Activated CD4-positive, alpha-beta T cell treated with anti-CD3 and anti-CD28 coated beads for 48 hours (primary cell): ENCODE data around the gene IFNAR1.
"Not testable (repeated sequence)": the region's sequence is repeated elsewhere in the genome, so short reads cannot be mapped to it uniquely, and the experiment has no call there.

Experiments used
- DNase-seq: peaks from one replicate; pipeline ENCODE4 v3.0.0-alpha.2; 2020

The IFNAR1 gene

GRCh38 chr21:33308586-33309490 lies 15.9 kb upstream of the IFNAR1 start:
- peak; percentile 17 for DNase-seq

DNA sequence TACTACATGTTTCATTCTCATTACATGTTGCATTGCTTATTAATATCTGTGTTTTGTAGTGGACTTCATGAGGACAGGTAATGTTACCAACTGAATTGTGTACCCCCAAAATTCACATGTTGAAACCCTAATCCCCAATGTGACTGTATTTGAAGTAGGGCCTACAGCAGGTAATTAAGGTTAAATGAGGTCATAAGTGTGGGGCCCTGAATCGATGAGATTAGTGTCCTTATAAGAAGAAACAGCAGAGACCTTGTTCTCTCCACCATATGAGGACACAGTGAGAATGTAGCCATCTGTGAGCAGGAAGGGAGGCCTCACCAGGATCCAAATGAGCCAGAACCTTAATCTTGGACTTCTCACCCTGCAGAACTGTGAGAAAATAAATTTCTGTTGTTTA lies 15.0 kb upstream of the IFNAR1 start:
- DNase-seq, result no peak

DNA sequence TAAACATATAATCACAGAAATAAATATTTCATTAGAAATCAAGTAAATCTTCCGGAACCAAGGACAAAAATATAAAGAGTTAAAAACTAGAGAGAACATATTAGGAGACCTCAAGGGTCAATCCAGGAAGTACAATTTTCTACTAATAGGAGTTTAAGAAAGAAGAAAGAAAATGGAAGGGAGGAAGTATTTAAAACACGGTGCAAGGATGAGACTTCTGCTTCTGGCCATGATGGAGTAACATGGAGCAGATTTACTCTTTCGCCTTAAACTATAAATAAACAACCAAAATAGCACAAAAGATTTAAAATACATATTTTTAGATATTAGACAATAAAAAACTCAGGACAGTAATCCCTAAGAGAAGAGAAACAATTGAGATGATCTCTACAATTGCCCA lies 12.6 kb upstream of the IFNAR1 start:
- no peak for DNase-seq

DNA sequence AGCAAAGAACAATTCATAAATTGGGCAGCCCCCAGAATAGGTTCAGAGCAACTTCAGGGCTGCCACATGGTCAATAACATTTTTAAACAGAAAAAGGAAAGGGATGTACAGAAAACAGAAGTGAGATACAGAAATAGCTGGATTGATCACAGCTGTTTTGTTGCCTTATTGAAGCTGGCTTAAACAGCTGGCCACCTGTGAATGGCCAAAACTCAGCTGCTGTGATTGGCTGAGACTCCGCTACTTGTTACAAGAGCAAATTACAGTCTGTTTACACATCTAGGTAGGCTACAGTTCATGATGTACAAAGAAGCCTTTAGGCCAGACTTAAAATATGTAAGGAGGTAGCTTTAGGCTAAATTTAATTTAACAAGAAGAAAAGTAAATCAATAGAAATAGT lies 11.6 kb upstream of the IFNAR1 start:
- no peak for DNase-seq

DNA sequence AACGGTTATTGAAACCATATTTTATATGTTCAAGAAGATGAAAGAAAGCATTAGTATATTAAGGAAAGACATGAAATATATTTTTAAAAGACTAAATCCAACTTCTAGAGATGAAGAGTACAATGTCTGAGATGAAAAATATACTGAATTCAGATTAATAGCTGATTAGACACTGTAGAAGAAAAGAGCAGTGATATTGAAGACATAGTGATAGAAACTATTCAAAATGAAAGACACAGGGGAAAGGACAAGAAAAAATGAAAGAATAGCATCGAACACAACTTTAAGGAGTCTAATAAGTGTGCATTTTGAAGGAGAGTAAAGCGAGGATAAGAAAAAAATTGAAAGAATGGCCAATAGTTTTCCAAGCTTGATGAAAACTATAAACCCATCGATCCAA lies 11.2 kb upstream of the IFNAR1 start:
- no peak for DNase-seq

DNA sequence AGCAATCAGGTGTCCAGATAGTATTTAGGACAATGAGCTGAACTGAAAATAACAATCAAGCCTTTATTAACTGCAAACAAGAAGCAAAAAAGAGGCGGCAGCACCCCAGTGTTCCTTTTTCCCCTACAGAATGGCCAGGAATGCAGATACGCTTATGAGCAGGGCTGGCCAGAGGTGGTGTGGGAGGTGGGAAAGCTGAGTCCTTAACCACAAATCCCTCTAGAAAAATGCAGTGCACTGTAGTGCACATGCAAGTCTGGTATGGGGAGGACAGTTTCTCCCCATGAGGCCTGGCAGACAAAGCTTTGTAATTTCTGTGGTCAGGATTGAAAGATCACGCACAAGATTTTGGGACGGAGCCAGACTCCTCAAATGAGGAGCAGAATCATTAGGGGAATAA lies 10.7 kb upstream of the IFNAR1 start:
- DNase-seq, result no peak

DNA sequence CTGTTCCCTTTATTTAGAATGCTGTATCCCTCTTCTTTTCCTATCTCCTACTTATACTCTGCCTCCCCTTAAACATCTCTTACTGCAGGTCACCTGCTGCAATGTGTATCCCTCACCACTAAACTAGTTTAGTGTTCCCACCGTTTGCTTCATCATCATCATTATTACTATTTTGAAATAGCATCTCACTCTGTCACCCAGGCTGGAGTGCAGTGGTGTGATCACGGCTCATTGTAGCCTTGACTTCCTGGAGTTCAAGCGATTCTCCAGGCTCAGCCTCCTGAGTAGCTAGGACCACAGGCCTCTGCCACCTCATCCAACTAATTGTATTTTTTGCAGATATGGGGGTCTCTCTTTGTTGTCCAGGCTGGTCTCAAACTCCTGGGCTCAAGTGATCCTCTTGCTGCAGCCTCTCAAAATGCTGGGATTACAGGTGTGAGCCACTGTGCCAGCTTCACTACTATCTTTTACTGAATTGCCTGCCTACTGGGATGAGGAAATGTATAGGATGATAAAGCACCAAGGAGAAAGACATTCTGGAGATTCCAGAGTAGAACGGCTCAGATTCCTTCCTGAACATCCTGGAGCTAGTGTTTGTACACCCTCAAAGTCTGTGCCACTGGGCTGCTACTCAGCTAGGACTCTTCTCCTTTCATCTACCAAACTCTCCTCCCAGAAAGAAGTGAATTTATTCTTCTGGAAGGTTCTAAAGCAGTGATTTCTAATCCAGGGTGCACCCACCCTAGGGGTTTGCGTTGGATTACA lies 8.6 kb upstream of the IFNAR1 start:
- no peak for DNase-seq

DNA sequence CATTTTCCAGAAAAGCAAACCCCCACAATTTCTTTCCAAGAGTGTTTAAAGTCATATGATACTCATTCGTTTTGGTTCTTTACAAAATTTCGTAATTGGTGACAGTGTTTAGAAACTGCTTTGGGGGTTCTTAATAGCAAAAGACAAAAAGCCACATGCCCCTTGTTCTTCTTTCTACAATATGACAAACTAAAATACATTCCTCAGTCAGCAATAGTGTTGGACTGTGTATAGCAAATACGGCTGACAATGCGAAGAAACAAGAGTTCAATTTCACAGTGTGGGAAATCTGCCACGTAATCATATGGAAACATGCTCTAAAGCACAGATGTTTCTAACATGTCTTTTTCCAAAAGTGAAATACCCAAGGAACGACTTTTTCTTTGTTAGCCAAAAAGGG lies 7.6 kb upstream of the IFNAR1 start:
- no peak for DNase-seq

DNA sequence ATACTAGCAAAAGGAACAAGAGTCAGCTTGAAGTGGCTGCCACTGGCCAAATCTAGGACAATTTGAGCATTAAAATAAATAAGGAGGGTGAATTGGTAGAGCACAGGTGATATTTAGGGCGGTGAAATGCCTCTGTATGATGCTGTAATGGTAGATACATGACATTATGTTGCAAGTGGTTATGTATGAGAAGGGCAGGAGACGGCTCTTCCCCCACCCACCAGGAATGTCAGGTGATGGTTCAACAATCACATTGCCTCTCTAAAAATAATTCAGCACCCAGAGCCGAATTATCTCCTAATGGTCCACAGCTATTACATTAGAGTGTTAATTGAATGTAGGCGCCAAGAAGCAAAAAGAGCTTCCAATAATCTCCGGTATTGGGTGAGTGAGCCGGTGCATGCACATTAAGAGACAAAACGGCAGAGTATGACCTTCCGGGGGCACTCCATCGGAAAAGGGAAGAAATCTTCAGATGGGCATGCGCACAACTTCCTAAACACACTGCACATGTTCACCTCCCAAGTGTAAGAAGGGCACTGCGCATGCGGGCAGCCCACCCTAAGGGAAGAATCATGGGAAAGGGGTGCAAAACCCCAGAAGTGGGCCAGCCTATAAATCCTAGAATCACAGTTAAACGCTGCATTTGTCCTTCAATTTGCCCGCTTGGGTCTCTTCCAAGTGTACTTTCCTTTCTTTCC lies 6.8 kb upstream of the IFNAR1 start:
- DNase-seq, result no peak

GRCh38 chr21:33321005-33321404 lies 3.8 kb upstream of the IFNAR1 start:
- not testable (repeated sequence) for DNase-seq

GRCh38 chr21:33323610-33324009 lies 1.2 kb upstream of the IFNAR1 start:
- DNase-seq, result not testable (repeated sequence)

DNA sequence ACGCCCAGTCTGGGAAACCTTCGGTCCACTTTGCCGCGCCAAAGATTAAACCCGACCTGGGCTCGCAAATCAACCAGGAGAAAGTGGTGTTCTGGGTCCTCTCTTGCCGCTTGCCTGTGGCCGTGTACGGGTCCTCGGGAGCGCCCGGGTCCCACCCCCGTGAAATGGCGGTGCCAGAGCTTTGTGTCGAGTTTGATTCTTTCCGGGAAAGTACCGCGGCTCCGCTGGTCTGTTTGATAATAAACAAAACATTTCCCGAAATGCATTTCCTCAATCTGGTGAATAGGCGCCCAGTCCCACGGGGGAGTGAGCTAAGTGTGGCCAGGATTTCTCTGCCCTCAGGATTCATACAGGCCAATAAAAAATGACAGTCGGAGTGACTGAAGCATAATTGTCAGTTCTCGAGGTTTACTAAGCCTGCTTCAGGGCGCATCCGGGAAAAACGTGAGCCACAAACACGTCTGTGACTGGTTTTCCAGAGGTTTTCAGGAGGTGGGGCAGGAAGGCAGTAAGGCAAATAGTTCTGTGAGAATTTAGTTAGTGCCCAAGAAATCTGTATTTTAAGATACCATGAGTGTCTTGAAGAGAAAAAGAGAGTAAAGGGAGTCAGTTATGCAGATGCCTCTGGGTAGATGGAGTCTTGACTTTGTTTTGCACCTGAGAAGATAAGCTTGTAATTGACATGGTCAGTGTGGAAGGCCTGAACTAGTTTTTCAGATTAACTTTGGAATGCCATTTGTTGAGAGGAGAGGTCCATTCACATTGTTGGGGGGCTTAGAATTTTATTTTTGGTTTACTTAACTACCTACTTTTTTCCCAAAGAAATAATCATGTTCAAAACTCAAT lies 675 bp downstream of the IFNAR1 start:
- DNase-seq, result peak; percentile 81

- DNase-seq, result no peak
Measured at GRCh38 chr21:33327326-33327725, 2.6 kb downstream of the IFNAR1 start.

DNA sequence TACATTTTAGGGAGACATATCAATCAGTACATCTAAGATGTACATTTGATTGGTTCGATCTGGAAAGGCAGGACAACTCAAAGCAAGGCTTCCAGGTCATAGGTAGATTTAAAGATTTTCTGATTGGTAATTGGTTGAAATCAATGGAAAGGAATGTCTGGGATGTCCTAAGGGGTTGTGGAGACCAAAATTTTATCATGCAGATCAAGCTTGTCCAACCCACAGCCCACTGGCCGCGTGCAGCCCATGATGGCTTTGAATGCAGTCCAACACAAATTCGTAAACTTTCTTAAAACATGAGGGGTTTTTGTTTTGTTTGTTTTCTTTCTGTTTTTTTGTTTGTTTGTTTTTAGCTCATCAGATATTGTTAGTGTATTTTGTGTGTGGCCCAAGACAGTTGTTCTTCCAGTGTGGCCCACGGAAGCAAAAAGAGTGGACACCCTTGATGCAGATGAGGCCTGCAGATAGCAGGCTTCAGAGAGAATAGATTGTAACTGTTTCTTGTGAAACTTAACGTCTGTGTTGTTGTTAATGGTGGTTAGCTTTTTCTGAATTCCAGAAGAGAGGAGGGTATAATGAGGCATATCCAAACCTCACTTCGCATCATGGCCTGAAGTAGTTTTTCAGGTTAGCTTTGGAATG lies 3.1 kb downstream of the IFNAR1 start:
- no peak for DNase-seq

DNA sequence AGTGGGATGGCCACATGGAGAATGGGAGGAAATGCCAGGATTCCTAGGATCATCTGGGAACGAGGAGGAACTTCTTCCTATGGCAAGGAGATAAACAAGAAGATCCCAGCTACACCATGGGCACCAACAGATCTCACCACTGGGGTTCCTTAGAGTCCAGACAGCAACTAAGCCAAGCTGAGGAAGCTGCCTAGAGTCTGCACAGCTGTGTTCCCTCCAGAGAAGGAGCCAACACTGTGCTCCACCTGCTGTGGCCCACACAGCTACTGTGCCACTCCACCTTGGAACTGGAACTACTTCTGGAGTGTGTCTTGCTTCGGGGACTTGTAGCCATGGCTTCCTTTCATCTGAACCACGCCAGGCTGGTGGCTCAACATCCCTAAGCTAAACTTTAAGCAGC lies 6.0 kb downstream of the IFNAR1 start:
- DNase-seq, result no peak

DNA sequence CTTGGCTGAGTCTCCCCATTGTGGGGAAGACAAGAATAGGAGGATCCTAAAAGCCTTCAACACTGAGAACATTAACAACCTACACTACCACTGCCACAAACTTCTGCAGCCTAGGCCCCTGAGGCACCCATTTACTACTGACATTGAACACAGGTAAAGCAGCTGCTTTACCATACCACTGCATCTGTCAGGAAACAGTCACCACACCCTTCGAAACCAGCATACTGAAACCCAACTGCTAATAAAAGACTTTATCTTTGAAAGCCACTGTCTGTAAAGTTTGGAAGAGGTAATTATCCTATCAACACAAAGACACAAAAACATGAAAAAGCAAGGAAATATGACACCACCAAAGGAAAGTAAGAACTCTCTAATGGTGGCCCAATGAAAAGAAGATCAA lies 7.4 kb downstream of the IFNAR1 start:
- no peak for DNase-seq

DNA sequence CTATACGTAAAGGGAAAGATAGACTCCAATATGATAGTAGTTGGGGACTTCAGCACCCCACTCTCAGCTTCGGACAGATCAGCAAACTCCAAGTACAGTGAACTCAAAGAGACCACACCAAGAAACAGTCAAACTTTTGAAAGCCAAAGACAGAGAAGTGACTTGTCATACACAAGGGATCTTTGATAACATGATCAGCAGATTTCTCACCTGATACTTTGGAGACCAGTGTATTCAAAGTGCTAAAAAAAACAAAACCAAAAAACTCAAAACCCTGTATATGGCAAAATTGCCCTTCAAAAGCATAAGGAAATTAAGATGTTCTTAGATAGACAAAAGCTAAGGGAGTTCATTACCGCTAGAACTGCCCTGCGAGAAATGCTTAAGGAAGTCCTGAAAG lies 9.4 kb downstream of the IFNAR1 start:
- no peak for DNase-seq

GRCh38 chr21:33334824-33335223 lies 10.1 kb downstream of the IFNAR1 start:
- DNase-seq, result no peak

GRCh38 chr21:33339135-33339534 lies 14.4 kb downstream of the IFNAR1 start:
- no peak for DNase-seq

DNA sequence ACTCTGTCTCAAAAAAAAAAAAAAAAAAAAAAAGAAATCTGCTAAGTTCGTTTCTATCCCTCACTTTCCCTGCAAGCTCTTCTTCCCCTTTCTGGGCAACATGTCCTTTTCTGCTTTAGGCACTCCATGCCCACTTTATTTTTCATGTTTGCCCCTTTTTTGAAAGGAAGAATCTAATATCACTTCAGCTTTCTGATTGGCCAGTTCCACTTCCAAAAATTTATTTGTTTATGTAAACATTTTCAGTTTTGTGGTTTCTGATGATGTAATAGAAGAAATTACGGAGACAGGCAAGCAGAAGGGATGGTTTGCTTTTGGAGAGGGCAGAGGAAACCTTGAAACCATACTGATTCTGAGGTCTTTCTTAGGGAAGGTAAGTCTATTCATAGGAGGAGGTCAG lies 15.1 kb downstream of the IFNAR1 start:
- no peak for DNase-seq

DNA sequence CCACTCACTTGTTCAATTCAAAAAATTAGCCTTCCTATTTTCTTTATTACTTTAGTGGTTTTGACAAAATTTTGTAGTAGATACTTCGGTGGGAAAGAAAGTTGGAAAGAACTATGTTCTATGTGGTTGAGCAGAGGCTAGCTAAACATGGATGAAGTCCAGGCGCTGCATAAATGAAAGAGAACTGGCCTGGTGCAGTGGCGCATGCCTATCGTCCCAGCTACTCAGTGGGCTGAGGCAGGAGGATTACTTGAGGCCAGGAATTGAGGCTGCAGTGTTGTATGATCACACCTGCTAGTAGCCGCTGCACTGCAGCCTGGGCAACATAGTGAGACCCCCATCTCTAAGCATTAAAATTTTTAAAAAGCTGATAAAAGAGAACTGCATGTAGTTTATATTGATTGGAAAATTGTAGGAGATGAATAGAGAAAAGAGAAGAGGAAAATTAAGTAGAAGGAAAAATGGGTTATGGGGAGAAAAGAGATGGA lies 21.0 kb downstream of the IFNAR1 start:
- DNase-seq, result no peak

- DNase-seq, result no peak
Measured at GRCh38 chr21:33348706-33349105, 23.9 kb downstream of the IFNAR1 start.
